WTC11 (cell line): ENCODE data around the gene TMEM89. TPM values are rescaled to one million over a fixed set of nuclear protein-coding genes. Genes with fewer than 3 reads are reported as not detected.

Source experiments
- ATAC-seq: fragments of 200-7000 bp; cut with Tn5 transposase; 2 replicates; pipeline ENCODE4 v1.10.0; 2021; ENCODE audit warnings: mild to moderate bottlenecking, moderate library complexity
- CTCF ChIA-PET: fragments of 300-600 bp; sonication (Branson Sonifier 250); formaldehyde crosslinking; loops from one replicate; lab custom pipeline; 2021; ENCODE audit warnings: antibody characterized with exemption; lab: Charles Lee
- POLR2A ChIA-PET: fragments of 350-600 bp; sonication (Branson Sonifier 250); formaldehyde crosslinking; loops from one replicate; lab custom pipeline; 2021; ENCODE audit warnings: antibody characterized with exemption; lab: Charles Lee
- DNase-seq: peaks from one replicate; pipeline ENCODE4 v3.0.0; 2021; ENCODE audit warnings: low spot score
- H3K27ac Mint-ChIP-seq: 2 replicates; pipeline ENCODE4 v1.8.0; 2021; ENCODE audit warnings: mixed read lengths
- H3K27me3 Mint-ChIP-seq: 2 replicates; pipeline ENCODE4 v1.8.0; 2021; ENCODE audit warnings: low read depth, mild to moderate bottlenecking, moderate library complexity, mixed read lengths
- H3K36me3 Mint-ChIP-seq: 2 replicates; pipeline ENCODE4 v1.8.0; 2021; ENCODE audit warnings: mixed read lengths
- H3K4me1 Mint-ChIP-seq: 2 replicates; pipeline ENCODE4 v1.8.0; 2022; ENCODE audit warnings: mixed read lengths
- H3K4me3 Mint-ChIP-seq: 2 replicates; pipeline ENCODE4 v1.8.0; 2021; ENCODE audit warnings: mild to moderate bottlenecking, moderate library complexity, mixed read lengths
- H3K9me3 Mint-ChIP-seq: 2 replicates; pipeline ENCODE4 v1.8.0; 2021; ENCODE audit warnings: mixed read lengths
- ATF1 ChIP-seq: sonication (generic); formaldehyde crosslinking; IDR thresholded peaks from 2 replicates; pipeline ENCODE4 v1.8.1; 2023; ENCODE audit warnings: mild to moderate bottlenecking, moderate library complexity, missing genetic modification reagents
- ELF4 ChIP-seq: sonication (generic); formaldehyde crosslinking; IDR thresholded peaks from 2 replicates; pipeline ENCODE4 v1.8.1; 2022; ENCODE audit warnings: low read depth, mild to moderate bottlenecking, moderate library complexity, missing genetic modification reagents
- ESRRA ChIP-seq: sonication (generic); formaldehyde crosslinking; IDR thresholded peaks from 2 replicates; pipeline ENCODE4 v1.8.1; 2022; ENCODE audit warnings: mild to moderate bottlenecking, missing genetic modification reagents, borderline replicate concordance
- ETV6 ChIP-seq: sonication (generic); formaldehyde crosslinking; IDR thresholded peaks from 2 replicates; pipeline ENCODE4 v1.8.1; 2022; ENCODE audit warnings: mild to moderate bottlenecking, missing genetic modification reagents
- KAT7 ChIP-seq: sonication (generic); formaldehyde crosslinking; IDR thresholded peaks from 2 replicates; pipeline ENCODE4 v1.8.1; 2023; ENCODE audit warnings: missing genetic modification reagents, mild to moderate bottlenecking, borderline replicate concordance
- NR1H2 ChIP-seq: sonication (generic); formaldehyde crosslinking; IDR thresholded peaks from 2 replicates; pipeline ENCODE4 v1.9.0; 2021; ENCODE audit warnings: mild to moderate bottlenecking, moderate library complexity, missing genetic modification reagents
- NR2C2 ChIP-seq: sonication (generic); formaldehyde crosslinking; IDR thresholded peaks from 2 replicates; pipeline ENCODE4 v1.8.0; 2022; ENCODE audit warnings: mild to moderate bottlenecking, missing genetic modification reagents
- OVOL2 ChIP-seq: fragments of 250-450 bp; sonication (Bioruptor Pico); IDR thresholded peaks from 2 replicates; pipeline ENCODE4 v1.9.0; 2021; ENCODE audit warnings: mild to moderate bottlenecking, borderline replicate concordance
- PRRX2 ChIP-seq: fragments of 250-450 bp; sonication (Bioruptor Pico); IDR thresholded peaks from 2 replicates; pipeline ENCODE4 v1.8.0; 2021; ENCODE audit warnings: mild to moderate bottlenecking
- RELA ChIP-seq: sonication (generic); formaldehyde crosslinking; IDR thresholded peaks from 2 replicates; pipeline ENCODE4 v1.8.1; 2022; ENCODE audit warnings: missing genetic modification reagents, mild to moderate bottlenecking, borderline replicate concordance
- SMAD3 ChIP-seq: sonication (generic); formaldehyde crosslinking; IDR thresholded peaks from 2 replicates; pipeline ENCODE4 v1.8.0; 2022; ENCODE audit warnings: missing genetic modification reagents, mild to moderate bottlenecking, borderline replicate concordance
- ZNF219 ChIP-seq: sonication (generic); formaldehyde crosslinking; IDR thresholded peaks from 2 replicates; pipeline ENCODE4 v1.8.0; 2023; ENCODE audit warnings: missing genetic modification reagents, mild to moderate bottlenecking, borderline replicate concordance
- ZNF232 ChIP-seq: sonication (generic); formaldehyde crosslinking; IDR thresholded peaks from 2 replicates; pipeline ENCODE4 v1.8.0; 2022; ENCODE audit warnings: mild to moderate bottlenecking, missing genetic modification reagents
- ZNF396 ChIP-seq: fragments of 250-450 bp; sonication (Bioruptor Pico); IDR thresholded peaks from 2 replicates; pipeline ENCODE4 v1.8.0; 2021; ENCODE audit warnings: mild to moderate bottlenecking, moderate library complexity, borderline replicate concordance
- ZNF416 ChIP-seq: fragments of 250-450 bp; sonication (Bioruptor Pico); IDR thresholded peaks from 2 replicates; pipeline ENCODE4 v1.9.0; 2021; ENCODE audit warnings: mild to moderate bottlenecking, inconsistent platforms
- total RNA-seq: library from RNA; stranded (reverse); gene quantifications from 3 replicates; pipeline ENCODE4 v1.2.3, GENCODE V29; 2021
- TF ChIP-seq, protein P1 (sequence below): fragments of 250-450 bp; sonication (Bioruptor Pico); IDR thresholded peaks from 2 replicates; pipeline ENCODE4 v1.9.0; 2021; ENCODE audit warnings: mild to moderate bottlenecking, borderline replicate concordance
- TF ChIP-seq, protein P2 (sequence below): sonication (generic); formaldehyde crosslinking; IDR thresholded peaks from 2 replicates; pipeline ENCODE4 v1.8.0; 2022; ENCODE audit warnings: mild to moderate bottlenecking, missing genetic modification reagents
- TF ChIP-seq, protein P3 (sequence below): fragments of 250-450 bp; sonication (Bioruptor Pico); IDR thresholded peaks from 2 replicates; pipeline ENCODE4 v1.9.0; 2021; ENCODE audit warnings: moderate library complexity, mild to moderate bottlenecking, inconsistent platforms, borderline replicate concordance
- TF ChIP-seq, protein P4 (sequence below): sonication (generic); formaldehyde crosslinking; conservative IDR thresholded peaks from 2 replicates; pipeline ENCODE4 v1.8.1; 2023; ENCODE audit warnings: mild to moderate bottlenecking, low read depth, missing genetic modification reagents, moderate library complexity
- TF ChIP-seq, protein P5 (sequence below): sonication (generic); formaldehyde crosslinking; IDR thresholded peaks from 2 replicates; pipeline ENCODE4 v1.8.0; 2022; ENCODE audit warnings: mild to moderate bottlenecking, missing genetic modification reagents
- TF ChIP-seq, protein P6 (sequence below): fragments of 250-450 bp; sonication (Bioruptor Pico); conservative IDR thresholded peaks from 2 replicates; pipeline ENCODE4 v1.9.0; 2021; ENCODE audit warnings: mild to moderate bottlenecking
- TF ChIP-seq, protein P7 (sequence below): fragments of 250-450 bp; sonication (Bioruptor Pico); IDR thresholded peaks from 2 replicates; pipeline ENCODE4 v1.9.0; 2021; ENCODE audit warnings: mild to moderate bottlenecking
- TF ChIP-seq, protein P8 (sequence below): sonication (generic); formaldehyde crosslinking; conservative IDR thresholded peaks from 2 replicates; pipeline ENCODE4 v1.8.1; 2022; ENCODE audit warnings: mild to moderate bottlenecking, missing genetic modification reagents

The TMEM89 gene
- total RNA-seq, 1 experiment from 2014 or later, result 0.66 TPM

DNA sequence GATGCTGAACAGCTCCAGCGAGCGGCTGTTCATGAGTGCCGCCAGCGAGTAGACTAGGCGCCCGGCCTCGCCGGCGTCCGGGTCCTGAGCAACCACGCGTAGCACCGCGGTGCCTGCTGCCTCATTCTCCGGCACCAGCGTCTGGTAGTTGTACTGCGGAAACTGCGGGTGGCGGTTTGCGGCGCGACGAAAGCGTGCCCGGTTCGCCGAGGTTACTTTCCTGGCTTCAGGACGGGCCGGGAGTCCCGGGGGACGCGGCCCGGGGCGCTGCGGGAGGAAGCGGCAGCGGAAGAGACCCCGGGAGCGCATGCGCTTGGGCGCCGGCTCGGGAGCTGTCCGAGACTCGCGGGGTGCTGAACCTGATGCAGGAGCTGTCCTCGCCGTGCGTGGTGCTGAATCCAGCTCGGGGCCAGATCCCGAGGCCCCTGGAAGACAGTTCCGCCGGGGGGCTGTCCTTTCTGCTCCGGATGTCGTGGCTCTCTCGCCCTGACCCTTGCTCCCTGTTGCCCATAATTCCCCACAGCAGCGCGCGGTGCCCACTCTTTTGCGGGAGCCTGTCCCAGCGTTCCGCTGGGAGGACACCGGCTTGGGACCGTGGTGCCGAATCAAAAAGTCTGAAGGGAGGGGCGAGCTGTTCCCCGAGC lies 40.1 kb upstream of the TMEM89 start:
- Mint-ChIP-seq H3K27ac (no peak overlapping the region), H3K36me3 (peaks cover 26% of the 10 kb centered on the region), H3K4me3 (peak overlapping the region; percentile 74), H3K9me3 (peaks cover 6% of the 10 kb centered on the region; the same call in 1 of the 2 replicates), H3K4me1 (peaks cover 20% of the 10 kb centered on the region), H3K27me3 (no peaks in the 10 kb centered on the region)
- peak; percentile 84 for DNase-seq
- ChIA-PET CTCF (interaction anchor here (0.9 to 5.2 kb wide), 11 partner anchors 25 to 346 kb away, joined by 3 to 51 read pairs (median 5); partner anchors contain the start of genes NCKIPSD, SLC26A6, UQCRC1 and WDR6), POLR2A (interaction anchor here (0.9 to 4.4 kb wide), 7 partner anchors 26 to 381 kb away, joined by 3 to 41 read pairs (median 5); partner anchors contain the start of genes CCDC51, IP6K2, SLC26A6 and TMA7)
- ATAC-seq, result peak; percentile 1
- TF ChIP-seq ZNF219 (CRISPR knock-in tag), result peak; percentile 100
- TF ChIP-seq ATF1 (CRISPR knock-in tag), result peak; percentile 99
- TF ChIP-seq ESRRA (CRISPR knock-in tag), result peak; percentile 100
- peak; percentile 96 for TF ChIP-seq NR1H2 (CRISPR knock-in tag)
- peak; percentile 100; the same call in 1 of the 2 replicates for TF ChIP-seq KAT7
- peak; percentile 91 for TF ChIP-seq NR2C2 (CRISPR knock-in tag)
- TF ChIP-seq, protein P1, sequence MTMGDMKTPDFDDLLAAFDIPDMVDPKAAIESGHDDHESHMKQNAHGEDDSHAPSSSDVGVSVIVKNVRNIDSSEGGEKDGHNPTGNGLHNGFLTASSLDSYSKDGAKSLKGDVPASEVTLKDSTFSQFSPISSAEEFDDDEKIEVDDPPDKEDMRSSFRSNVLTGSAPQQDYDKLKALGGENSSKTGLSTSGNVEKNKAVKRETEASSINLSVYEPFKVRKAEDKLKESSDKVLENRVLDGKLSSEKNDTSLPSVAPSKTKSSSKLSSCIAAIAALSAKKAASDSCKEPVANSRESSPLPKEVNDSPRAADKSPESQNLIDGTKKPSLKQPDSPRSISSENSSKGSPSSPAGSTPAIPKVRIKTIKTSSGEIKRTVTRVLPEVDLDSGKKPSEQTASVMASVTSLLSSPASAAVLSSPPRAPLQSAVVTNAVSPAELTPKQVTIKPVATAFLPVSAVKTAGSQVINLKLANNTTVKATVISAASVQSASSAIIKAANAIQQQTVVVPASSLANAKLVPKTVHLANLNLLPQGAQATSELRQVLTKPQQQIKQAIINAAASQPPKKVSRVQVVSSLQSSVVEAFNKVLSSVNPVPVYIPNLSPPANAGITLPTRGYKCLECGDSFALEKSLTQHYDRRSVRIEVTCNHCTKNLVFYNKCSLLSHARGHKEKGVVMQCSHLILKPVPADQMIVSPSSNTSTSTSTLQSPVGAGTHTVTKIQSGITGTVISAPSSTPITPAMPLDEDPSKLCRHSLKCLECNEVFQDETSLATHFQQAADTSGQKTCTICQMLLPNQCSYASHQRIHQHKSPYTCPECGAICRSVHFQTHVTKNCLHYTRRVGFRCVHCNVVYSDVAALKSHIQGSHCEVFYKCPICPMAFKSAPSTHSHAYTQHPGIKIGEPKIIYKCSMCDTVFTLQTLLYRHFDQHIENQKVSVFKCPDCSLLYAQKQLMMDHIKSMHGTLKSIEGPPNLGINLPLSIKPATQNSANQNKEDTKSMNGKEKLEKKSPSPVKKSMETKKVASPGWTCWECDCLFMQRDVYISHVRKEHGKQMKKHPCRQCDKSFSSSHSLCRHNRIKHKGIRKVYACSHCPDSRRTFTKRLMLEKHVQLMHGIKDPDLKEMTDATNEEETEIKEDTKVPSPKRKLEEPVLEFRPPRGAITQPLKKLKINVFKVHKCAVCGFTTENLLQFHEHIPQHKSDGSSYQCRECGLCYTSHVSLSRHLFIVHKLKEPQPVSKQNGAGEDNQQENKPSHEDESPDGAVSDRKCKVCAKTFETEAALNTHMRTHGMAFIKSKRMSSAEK (CRISPR knock-in tag), result no peak
- TF ChIP-seq, protein P2, sequence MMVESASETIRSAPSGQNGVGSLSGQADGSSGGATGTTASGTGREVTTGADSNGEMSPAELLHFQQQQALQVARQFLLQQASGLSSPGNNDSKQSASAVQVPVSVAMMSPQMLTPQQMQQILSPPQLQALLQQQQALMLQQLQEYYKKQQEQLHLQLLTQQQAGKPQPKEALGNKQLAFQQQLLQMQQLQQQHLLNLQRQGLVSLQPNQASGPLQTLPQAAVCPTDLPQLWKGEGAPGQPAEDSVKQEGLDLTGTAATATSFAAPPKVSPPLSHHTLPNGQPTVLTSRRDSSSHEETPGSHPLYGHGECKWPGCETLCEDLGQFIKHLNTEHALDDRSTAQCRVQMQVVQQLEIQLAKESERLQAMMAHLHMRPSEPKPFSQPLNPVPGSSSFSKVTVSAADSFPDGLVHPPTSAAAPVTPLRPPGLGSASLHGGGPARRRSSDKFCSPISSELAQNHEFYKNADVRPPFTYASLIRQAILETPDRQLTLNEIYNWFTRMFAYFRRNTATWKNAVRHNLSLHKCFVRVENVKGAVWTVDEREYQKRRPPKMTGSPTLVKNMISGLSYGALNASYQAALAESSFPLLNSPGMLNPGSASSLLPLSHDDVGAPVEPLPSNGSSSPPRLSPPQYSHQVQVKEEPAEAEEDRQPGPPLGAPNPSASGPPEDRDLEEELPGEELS (CRISPR knock-in tag), result peak; percentile 100
- TF ChIP-seq PRRX2 (CRISPR knock-in tag), result peak; percentile 84
- TF ChIP-seq, protein P3, sequence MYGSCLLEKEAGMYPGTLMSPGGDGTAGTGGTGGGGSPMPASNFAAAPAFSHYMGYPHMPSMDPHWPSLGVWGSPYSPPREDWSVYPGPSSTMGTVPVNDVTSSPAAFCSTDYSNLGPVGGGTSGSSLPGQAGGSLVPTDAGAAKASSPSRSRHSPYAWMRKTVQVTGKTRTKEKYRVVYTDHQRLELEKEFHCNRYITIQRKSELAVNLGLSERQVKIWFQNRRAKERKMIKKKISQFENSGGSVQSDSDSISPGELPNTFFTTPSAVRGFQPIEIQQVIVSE (CRISPR knock-in tag), result no peak
- TF ChIP-seq ZNF416 (CRISPR knock-in tag), result peak; percentile 83; the same call in 1 of the 2 replicates
- TF ChIP-seq ETV6, result peak; percentile 100
- peak; percentile 100 for TF ChIP-seq ELF4 (CRISPR knock-in tag)
- TF ChIP-seq OVOL2 (CRISPR knock-in tag), result no peak
- peak; percentile 100 for TF ChIP-seq RELA (CRISPR knock-in tag)
- TF ChIP-seq SMAD3 (CRISPR knock-in tag), result peak; percentile 100
- TF ChIP-seq, protein P4, sequence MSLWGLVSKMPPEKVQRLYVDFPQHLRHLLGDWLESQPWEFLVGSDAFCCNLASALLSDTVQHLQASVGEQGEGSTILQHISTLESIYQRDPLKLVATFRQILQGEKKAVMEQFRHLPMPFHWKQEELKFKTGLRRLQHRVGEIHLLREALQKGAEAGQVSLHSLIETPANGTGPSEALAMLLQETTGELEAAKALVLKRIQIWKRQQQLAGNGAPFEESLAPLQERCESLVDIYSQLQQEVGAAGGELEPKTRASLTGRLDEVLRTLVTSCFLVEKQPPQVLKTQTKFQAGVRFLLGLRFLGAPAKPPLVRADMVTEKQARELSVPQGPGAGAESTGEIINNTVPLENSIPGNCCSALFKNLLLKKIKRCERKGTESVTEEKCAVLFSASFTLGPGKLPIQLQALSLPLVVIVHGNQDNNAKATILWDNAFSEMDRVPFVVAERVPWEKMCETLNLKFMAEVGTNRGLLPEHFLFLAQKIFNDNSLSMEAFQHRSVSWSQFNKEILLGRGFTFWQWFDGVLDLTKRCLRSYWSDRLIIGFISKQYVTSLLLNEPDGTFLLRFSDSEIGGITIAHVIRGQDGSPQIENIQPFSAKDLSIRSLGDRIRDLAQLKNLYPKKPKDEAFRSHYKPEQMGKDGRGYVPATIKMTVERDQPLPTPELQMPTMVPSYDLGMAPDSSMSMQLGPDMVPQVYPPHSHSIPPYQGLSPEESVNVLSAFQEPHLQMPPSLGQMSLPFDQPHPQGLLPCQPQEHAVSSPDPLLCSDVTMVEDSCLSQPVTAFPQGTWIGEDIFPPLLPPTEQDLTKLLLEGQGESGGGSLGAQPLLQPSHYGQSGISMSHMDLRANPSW (CRISPR knock-in tag), result peak; percentile 99
- TF ChIP-seq, protein P5, sequence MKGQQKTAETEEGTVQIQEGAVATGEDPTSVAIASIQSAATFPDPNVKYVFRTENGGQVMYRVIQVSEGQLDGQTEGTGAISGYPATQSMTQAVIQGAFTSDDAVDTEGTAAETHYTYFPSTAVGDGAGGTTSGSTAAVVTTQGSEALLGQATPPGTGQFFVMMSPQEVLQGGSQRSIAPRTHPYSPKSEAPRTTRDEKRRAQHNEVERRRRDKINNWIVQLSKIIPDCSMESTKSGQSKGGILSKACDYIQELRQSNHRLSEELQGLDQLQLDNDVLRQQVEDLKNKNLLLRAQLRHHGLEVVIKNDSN (CRISPR knock-in tag), result peak; percentile 96
- TF ChIP-seq, protein P6, sequence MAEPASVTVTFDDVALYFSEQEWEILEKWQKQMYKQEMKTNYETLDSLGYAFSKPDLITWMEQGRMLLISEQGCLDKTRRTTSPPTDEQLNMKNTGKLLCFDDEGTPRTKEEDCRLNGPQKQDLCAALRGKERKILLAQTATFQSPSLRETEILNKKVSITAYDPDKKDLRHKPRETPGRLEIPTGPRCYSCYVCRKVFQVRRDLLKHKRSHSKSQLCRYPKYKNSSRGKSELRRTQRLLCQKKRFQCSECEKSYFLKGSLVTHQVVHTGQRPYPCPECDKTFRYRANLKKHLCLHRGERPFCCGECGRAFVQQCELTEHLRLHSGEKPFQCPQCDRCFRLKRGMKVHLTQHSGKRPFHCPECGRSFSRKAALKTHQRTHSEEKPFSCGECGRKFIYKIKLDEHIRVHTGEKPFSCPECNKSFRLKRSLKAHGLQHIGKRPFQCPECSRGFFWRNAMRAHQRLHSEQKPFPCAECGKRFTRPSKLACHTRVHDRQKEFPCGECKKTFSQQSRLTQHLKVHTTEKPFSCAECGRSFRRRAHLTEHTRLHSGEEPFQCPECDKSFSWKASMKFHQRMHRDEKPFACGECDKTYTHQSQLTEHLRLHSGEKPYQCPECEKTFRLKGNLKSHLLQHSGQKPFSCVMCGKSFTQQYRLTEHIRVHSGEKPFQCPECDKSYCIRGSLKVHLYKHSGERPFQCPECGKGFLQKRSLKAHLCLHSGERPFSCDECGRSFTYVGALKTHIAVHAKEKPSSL, result no peak
- peak; percentile 97 for TF ChIP-seq ZNF396
- peak; percentile 100 for TF ChIP-seq ZNF232 (CRISPR knock-in tag)
- TF ChIP-seq, protein P7, sequence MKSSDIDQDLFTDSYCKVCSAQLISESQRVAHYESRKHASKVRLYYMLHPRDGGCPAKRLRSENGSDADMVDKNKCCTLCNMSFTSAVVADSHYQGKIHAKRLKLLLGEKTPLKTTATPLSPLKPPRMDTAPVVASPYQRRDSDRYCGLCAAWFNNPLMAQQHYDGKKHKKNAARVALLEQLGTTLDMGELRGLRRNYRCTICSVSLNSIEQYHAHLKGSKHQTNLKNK, result no peak
- TF ChIP-seq, protein P8, sequence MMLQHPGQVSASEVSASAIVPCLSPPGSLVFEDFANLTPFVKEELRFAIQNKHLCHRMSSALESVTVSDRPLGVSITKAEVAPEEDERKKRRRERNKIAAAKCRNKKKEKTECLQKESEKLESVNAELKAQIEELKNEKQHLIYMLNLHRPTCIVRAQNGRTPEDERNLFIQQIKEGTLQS (CRISPR knock-in tag), result peak; percentile 94
